H54 (cell line): Measurements from ENCODE around the gene TRIM5.
"Not testable (repeated sequence)": the region's sequence is repeated elsewhere in the genome, so short reads cannot be mapped to it uniquely, and the experiment has no call there.

ENCODE experiments used
- DNase-seq: peaks from one replicate; pipeline ENCODE4 v3.0.0; 2011; ENCODE audit warnings: low spot score, mixed read lengths; ENCODE audit not compliant: insufficient read length
- FAIRE-seq: peaks from 3 replicates; lab custom pipeline; 2011; peaks lifted over from hg19 to GRCh38; lab: Jason Lieb, UNC
- POLR2A ChIP-seq: IDR thresholded peaks from 2 replicates; pipeline ENCODE4 v1.6.1; 2011; ENCODE audit warnings: low read depth, mild to moderate bottlenecking, low read length

TRIM5 gene

GRCh38 chr11:5671831-5672230 is 13.0 kb downstream of the TRIM5 start:
- no peak for TF ChIP-seq POLR2A
- no peak for DNase-seq
- peak; percentile 53 for FAIRE-seq

DNA sequence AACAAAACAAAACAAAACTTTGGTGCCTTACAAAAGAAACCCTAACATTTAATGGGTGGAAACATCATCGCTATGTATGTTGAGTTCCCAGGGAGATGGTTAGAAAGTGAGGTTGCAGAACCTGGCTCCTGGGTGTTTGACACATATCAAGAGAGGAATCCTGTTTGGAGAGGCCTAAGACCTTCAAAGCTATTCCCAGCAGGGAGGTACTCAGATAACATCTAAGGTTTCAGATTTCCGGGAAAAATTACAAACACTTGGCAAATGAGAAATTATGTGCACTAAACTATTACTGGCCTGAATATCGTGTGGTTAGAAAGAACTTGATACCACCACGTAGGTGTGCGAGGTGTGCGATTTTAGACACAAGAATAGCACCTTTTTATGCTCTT is 18.5 kb downstream of the TRIM5 start:
- DNase-seq (no peak), FAIRE-seq (peak; percentile 66)

DNA sequence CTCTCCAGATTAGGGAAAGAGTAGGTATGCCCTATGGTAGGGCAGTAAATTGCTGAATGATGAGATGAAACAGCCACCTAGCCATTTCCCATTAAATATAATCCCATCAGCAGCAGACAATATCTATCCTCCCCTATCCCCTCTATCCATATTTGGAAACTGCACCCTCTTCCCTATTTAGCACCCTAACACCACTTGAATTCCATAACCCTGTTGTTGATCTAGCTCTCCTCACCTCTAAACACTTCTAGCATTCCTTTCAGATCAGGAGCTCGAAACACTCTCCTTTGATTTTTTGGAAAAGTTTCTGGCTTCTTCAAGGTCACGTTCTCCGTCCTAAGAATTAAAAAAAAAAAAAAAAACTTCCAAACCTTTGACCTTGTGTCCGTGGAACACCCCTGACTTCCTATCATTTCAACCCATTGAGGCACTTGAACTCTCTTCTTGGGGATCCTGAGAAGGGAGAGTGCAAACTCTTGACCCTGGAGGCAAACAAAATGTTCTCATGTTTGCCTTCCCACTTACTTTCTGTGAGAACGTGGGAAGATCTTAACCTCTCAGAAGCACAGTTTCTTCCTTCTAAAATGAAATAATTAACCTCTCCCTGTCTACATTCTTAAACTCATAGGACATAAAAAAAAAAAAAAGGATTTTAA is 19.0 kb downstream of the TRIM5 start:
- no peak for DNase-seq
- no peak for FAIRE-seq
- no peak for TF ChIP-seq POLR2A

More for the DNA sequence above, 18.5 kb downstream of the TRIM5 start:
- TF ChIP-seq POLR2A: no peak

DNA sequence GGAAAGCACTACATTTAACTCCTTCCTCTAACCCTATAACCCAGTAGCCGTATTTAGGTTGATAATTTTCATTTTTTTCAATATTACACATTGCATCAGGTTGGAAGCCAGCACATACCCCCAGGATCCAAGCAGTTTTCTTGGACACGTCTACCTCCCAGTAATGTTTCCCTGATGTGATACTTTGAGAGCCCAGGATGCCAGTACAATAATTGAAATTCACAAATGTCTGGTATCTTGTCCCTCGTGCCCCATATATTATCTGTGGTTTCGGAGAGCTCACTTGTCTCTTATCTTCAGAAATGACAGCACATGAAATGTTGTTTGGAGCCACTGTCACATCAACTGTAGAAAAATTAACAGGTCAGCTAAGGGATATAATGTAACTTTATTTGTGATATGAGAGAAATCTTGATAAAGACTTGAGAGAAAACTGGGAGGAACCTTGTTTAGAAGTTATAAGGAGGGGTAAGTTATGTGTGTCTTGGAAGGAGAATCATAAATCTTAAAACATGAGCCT is 19.8 kb downstream of the TRIM5 start:
- TF ChIP-seq POLR2A: no peak
- DNase-seq: no peak
- FAIRE-seq: no peak

DNA sequence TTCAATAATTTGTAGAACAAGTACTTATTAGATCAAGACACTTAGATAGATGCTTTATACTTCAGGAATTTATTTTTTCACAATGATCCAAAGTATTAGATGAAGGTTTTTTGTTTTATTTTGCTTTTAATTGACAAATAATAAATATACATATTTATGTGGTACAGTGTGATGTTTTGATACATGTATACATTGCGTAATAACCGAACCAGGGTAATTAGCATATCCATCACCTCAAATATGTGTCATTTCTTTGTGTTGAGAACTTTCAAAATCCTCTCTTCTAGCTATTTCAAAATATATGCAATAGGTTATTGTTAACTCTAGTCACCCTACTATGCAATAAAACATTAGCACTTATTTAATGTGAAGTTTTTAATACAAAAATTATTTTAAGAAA is 21.4 kb downstream of the TRIM5 start:
- no peak for TF ChIP-seq POLR2A
- no peak for FAIRE-seq
- no peak for DNase-seq

GRCh38 chr11:5658318-5658717 is 26.6 kb downstream of the TRIM5 start:
- TF ChIP-seq POLR2A: no peak
- FAIRE-seq (no peak), DNase-seq (no peak)

DNA sequence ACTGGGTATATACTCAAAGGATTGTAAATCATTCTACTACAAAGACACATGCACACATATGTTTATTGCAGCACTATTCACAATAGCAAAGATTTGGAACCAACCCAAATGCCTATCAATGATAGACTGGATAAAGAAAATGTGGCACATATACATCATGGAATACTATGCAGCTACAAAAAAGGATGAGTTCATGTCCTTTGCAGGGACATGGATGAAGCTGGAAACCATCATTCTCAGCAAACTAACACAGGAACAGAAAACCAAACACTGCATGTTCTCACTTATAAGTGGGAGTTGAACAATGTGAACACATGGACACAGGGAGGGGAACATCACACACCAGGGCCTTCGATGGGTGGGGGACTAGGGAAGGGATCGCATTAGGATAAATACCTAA is 27.9 kb downstream of the TRIM5 start:
- not testable (repeated sequence) for FAIRE-seq, DNase-seq

- no peak for DNase-seq
- no peak for TF ChIP-seq POLR2A
- no peak for FAIRE-seq
These were observed 29.4 kb downstream of the TRIM5 start for GRCh38 chr11:5655474-5655873.

GRCh38 chr11:5646139-5646538 is 38.7 kb downstream of the TRIM5 start:
- no peak for TF ChIP-seq POLR2A
- FAIRE-seq: no peak
- no peak for DNase-seq

DNA sequence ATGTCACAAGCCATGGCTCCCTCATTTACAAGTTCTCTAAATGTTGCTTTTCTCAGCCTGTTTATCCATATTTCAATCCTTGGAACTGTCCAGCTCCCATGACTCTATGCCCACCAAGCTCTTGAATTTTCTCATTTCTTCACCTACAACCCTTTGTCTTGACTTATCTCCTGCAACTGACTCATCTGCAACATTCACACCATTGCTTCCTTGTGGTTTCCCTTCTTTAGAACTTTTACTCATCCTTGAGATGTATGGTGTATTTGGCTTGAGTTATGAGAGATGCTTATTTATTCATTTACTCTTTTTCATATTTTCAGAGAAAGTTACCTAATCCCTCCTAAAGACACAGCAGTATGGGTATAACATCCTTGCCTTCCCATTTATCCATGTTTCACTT is 41.3 kb downstream of the TRIM5 start:
- DNase-seq (no peak), FAIRE-seq (peak; percentile 27)
- no peak for TF ChIP-seq POLR2A

DNA sequence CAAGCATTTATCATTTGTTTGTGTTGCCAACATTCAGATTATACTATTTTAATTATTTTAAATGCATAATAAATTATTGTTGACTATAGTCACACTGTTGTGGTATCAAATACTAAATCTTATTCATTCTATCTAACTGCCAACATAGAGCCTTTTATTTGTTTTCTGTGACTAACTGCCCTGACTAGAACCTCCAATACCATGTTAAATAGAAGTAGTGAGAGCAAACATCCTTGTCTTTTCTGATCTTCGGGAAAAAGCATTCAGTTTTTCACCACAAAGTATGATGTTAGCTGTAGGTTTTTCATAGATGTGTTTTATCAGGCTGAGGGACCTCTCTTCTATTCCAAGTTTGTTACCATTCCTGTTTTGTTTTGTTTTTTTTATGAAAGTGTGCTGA is 44.9 kb downstream of the TRIM5 start:
- no peak for FAIRE-seq
- no peak for TF ChIP-seq POLR2A
- DNase-seq: no peak

GRCh38 chr11:5631969-5632635 is 52.8 kb downstream of the TRIM5 start:
- no peak for DNase-seq
- no peak for FAIRE-seq
- TF ChIP-seq POLR2A: no peak

GRCh38 chr11:5631417-5631816 is 53.5 kb downstream of the TRIM5 start:
- no peak for TF ChIP-seq POLR2A
- FAIRE-seq (no peak), DNase-seq (no peak)

- no peak for DNase-seq
- TF ChIP-seq POLR2A: no peak
- no peak for FAIRE-seq
These were observed 58.7 kb downstream of the TRIM5 start for GRCh38 chr11:5626196-5626595.

GRCh38 chr11:5625281-5625680 is 59.6 kb downstream of the TRIM5 start:
- FAIRE-seq (no peak), DNase-seq (peak; percentile 8)
- TF ChIP-seq POLR2A: no peak
